ENCODE data around the gene PDE6D.

Gene PDE6D

DNA sequence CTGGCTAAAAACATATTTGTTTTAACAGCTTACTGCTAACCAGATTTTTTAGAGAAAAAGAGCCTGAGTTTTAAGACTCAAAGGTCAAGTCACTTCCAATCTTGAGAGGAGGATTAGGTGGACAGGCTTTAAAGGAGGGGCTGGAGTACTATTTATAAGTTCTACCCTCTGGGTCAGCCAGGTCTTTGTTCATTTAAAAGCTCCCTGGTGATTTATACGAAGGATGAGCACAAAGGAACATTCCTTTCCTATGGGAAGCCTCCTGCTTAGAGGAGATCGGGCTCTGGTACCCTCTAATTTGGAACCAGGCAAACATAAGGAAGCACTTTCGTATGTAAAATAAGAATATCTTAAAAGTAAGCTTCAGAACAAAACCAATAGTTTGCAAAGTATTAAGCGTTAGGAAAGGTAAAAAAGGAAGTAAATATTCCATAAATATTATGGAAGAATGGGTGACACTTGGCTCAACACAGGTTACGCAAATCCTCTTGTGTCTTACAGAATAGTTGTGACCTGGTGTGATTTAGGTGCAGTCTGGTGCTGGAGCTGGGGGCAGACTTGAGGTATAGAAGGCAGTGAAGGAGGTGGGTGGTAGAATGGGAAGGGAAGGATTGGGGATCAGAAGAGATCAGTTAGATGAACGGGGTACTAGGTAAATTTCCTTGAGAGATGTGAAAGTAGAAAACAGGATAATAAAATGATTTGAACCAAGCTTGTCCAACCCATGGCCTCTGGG is 35.6 kb downstream of the PDE6D start:
- no peak for DNase-seq
- Histone ChIP-seq H3K4me1 (ENCODE audit: control insufficient read depth, insufficient read depth, low read length, poor library complexity, severe bottlenecking) (no peaks in the 10 kb centered on the region), H3K9me3 (ENCODE audit: control insufficient read depth, low read length) (no peaks in the 10 kb centered on the region), H3K27me3 (replicated peaks; ENCODE audit: control insufficient read depth, insufficient read depth, low read length, poor library complexity, severe bottlenecking) (no peaks in the 10 kb centered on the region), H3K36me3 (ENCODE audit: control insufficient read depth, insufficient read depth, low read length) (no peaks in the 10 kb centered on the region), H3K27ac (ENCODE audit: insufficient read depth, low read length, poor library complexity, severe bottlenecking) (no peak overlapping the region), H3K4me3 (ENCODE audit: insufficient read depth, low read depth, low read length, poor library complexity, severe bottlenecking) (no peak overlapping the region)

DNA sequence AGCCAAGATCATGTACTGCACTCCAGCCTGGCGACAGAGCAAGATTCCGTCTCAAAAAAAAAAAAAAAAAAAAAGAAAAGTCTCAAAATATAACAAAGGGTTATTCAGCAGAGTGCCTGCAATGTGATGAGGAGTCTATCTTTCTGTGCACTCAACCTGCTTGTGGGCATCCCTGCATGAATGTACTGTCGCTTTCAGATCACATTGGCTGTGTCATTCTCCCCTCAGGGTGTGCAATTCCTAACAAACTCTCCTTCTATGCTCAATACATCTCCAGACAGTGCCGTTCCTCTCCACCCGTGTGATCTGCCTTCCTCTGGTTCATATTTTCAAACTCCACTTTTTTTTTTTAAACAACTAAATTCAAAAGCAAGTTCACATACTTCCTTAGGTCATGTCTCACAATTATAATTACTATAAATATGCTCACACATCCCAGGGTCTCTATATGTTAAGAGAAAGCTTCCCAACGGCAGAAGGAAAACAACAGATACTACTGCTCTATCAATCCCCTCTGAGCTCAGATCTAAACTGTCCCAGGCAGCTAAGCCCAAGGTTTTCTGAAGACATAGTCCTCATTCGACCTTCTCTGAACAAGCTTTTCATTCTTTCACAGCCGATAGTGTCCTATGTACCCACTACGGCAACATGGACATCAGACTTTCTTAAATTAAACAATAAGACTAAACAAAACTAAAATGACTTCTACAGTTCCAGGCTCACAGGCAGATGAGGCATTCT is 37.5 kb downstream of the PDE6D start:
- no peak for DNase-seq
- Histone ChIP-seq H3K27ac (ENCODE audit: insufficient read depth, low read length, poor library complexity, severe bottlenecking) (no peak overlapping the region), H3K4me3 (ENCODE audit: insufficient read depth, low read depth, low read length, poor library complexity, severe bottlenecking) (no peak overlapping the region), H3K36me3 (ENCODE audit: control insufficient read depth, insufficient read depth, low read length) (no peaks in the 10 kb centered on the region), H3K9me3 (ENCODE audit: control insufficient read depth, low read length) (no peaks in the 10 kb centered on the region), H3K4me1 (ENCODE audit: control insufficient read depth, insufficient read depth, low read length, poor library complexity, severe bottlenecking) (no peaks in the 10 kb centered on the region), H3K27me3 (replicated peaks; ENCODE audit: control insufficient read depth, insufficient read depth, low read length, poor library complexity, severe bottlenecking) (no peaks in the 10 kb centered on the region)

DNA sequence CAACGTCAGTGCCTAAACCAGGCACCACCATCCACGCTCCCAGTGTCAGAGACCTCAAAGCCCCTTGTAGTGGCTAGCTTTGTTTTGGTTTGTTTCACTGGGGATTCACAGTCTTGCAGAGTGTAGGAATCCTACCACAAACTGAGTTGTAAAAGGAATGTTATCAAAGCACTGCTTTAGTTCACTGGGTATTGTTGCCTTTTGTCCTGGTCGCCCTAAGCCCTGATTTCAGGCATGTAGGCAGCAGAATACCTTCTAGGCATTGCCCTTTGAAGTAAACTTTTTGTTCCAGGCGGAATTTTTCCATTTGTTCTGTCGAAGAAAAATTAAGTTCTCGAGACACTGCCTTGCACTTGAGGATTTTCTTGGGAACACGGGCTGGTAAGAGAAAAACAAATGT is 43.3 kb downstream of the PDE6D start:
- no peak for DNase-seq

DNA sequence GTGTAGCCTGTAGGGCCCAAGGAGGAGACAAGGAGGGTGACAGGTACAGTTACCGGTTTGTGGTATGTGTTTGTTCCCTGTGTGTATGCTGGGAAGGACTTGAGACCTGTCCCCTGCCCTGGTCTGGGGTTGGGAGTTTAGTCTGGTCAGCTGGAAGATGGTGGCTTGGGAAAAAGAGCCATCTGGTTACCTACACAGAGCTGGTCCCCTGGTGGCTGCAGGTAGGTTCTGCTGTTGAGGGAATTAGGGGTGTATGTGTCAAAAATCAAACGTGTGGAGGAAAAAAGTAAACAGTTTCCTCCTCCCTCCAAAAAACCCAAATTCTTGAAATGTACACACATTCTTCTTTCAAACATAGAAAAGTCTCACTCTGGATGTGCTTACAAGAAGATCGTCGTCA is 48.5 kb downstream of the PDE6D start:
- Histone ChIP-seq H3K4me1 (ENCODE audit: control insufficient read depth, insufficient read depth, low read length, poor library complexity, severe bottlenecking) (no peaks in the 10 kb centered on the region), H3K4me3 (ENCODE audit: insufficient read depth, low read depth, low read length, poor library complexity, severe bottlenecking) (no peak overlapping the region), H3K36me3 (ENCODE audit: control insufficient read depth, insufficient read depth, low read length) (peaks cover 23% of the 10 kb centered on the region), H3K9me3 (ENCODE audit: control insufficient read depth, low read length) (no peaks in the 10 kb centered on the region), H3K27me3 (replicated peaks; ENCODE audit: control insufficient read depth, insufficient read depth, low read length, poor library complexity, severe bottlenecking) (no peaks in the 10 kb centered on the region), H3K27ac (ENCODE audit: insufficient read depth, low read length, poor library complexity, severe bottlenecking) (no peak overlapping the region)
- DNase-seq = no peak

More for the DNA sequence above, 43.3 kb downstream of the PDE6D start:
- Histone ChIP-seq H3K27me3 (replicated peaks; ENCODE audit: control insufficient read depth, insufficient read depth, low read length, poor library complexity, severe bottlenecking) (no peaks in the 10 kb centered on the region), H3K36me3 (ENCODE audit: control insufficient read depth, insufficient read depth, low read length) (peaks cover 18% of the 10 kb centered on the region), H3K9me3 (ENCODE audit: control insufficient read depth, low read length) (no peaks in the 10 kb centered on the region), H3K4me1 (ENCODE audit: control insufficient read depth, insufficient read depth, low read length, poor library complexity, severe bottlenecking) (no peaks in the 10 kb centered on the region), H3K4me3 (ENCODE audit: insufficient read depth, low read depth, low read length, poor library complexity, severe bottlenecking) (no peak overlapping the region), H3K27ac (ENCODE audit: insufficient read depth, low read length, poor library complexity, severe bottlenecking) (no peak overlapping the region)

DNA sequence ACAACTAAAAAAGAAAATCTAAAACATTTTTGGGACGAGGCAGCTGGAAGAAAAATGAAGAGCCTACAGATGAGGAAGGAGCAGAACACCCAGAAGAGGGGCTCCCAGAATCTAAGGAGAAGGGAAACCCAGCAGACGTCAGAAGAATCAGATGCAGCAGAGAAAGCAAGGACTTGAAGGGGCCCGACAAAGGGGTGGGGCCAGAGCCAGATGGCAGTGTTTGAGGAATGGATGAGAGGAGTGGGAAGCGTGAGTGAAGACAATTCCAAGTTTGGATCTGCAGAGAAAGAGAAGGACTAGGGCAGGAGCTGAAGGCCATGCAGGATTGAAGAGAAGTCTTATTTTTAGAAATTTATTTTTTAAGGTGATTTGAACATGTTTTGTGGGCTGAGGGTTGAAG is 53.5 kb downstream of the PDE6D start:
- Histone ChIP-seq H3K27ac (ENCODE audit: insufficient read depth, low read length, poor library complexity, severe bottlenecking) (no peak overlapping the region), H3K4me3 (ENCODE audit: insufficient read depth, low read depth, low read length, poor library complexity, severe bottlenecking) (no peak overlapping the region), H3K27me3 (replicated peaks; ENCODE audit: control insufficient read depth, insufficient read depth, low read length, poor library complexity, severe bottlenecking) (no peaks in the 10 kb centered on the region), H3K4me1 (ENCODE audit: control insufficient read depth, insufficient read depth, low read length, poor library complexity, severe bottlenecking) (no peaks in the 10 kb centered on the region), H3K9me3 (ENCODE audit: control insufficient read depth, low read length) (no peaks in the 10 kb centered on the region), H3K36me3 (ENCODE audit: control insufficient read depth, insufficient read depth, low read length) (peaks cover 6% of the 10 kb centered on the region)
- no peak for DNase-seq

DNA sequence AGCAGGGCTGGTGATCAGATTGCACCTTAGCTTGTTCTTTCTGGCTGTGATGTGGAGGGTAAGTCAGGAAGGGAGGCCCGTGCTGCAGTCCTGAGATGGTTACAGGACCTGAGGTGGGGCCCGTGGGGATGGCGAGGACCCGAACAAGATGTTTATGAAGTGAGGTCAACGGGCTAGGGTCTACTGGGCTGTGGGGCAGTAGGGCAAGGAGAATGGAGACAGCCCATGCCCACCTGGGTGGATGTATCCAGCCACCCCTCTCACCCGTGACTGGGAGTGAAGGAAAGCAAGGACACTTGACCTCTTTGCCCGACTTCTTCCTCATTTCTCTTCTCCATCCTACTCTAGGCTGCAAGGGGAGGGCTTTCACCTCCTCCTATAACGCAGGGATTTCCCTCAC is 54.8 kb downstream of the PDE6D start:
- Histone ChIP-seq H3K9me3 (ENCODE audit: control insufficient read depth, low read length) (no peaks in the 10 kb centered on the region), H3K27ac (ENCODE audit: insufficient read depth, low read length, poor library complexity, severe bottlenecking) (no peak overlapping the region), H3K4me3 (ENCODE audit: insufficient read depth, low read depth, low read length, poor library complexity, severe bottlenecking) (no peak overlapping the region), H3K36me3 (ENCODE audit: control insufficient read depth, insufficient read depth, low read length) (no peaks in the 10 kb centered on the region), H3K4me1 (ENCODE audit: control insufficient read depth, insufficient read depth, low read length, poor library complexity, severe bottlenecking) (no peaks in the 10 kb centered on the region), H3K27me3 (replicated peaks; ENCODE audit: control insufficient read depth, insufficient read depth, low read length, poor library complexity, severe bottlenecking) (no peaks in the 10 kb centered on the region)
- DNase-seq = no peak

DNA sequence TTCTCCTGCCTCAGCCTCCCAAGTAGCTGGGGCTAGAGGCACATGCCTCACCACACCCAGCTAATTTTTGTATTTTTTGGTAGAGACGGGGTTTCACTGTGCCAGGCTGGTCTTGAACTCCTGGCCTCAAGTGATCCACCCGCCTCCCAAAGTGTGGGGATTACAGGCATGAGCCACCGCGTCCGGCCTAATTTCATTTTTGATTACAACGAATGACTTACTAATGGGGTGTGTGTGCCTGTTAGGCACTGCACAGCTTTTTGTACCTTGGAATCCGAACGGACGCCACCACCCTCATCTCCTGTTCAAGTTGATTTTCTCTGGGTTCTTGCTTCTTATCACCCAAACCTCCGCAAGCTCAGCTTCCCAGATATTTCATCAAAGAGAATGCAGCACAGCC is 55.6 kb downstream of the PDE6D start:
- no peak overlapping the region for H3K27ac ChIP-seq (ENCODE audit: insufficient read depth, low read length, poor library complexity, severe bottlenecking)
- no peaks in the 10 kb centered on the region for H3K9me3 ChIP-seq (ENCODE audit: control insufficient read depth, low read length)
- no peaks in the 10 kb centered on the region for H3K27me3 ChIP-seq (replicated peaks; ENCODE audit: control insufficient read depth, insufficient read depth, low read length, poor library complexity, severe bottlenecking)
- H3K36me3 ChIP-seq (ENCODE audit: control insufficient read depth, insufficient read depth, low read length) = no peaks in the 10 kb centered on the region
- no peak for DNase-seq
- H3K4me3 ChIP-seq (ENCODE audit: insufficient read depth, low read depth, low read length, poor library complexity, severe bottlenecking) = no peak overlapping the region
- H3K4me1 ChIP-seq (ENCODE audit: control insufficient read depth, insufficient read depth, low read length, poor library complexity, severe bottlenecking) = no peaks in the 10 kb centered on the region

DNA sequence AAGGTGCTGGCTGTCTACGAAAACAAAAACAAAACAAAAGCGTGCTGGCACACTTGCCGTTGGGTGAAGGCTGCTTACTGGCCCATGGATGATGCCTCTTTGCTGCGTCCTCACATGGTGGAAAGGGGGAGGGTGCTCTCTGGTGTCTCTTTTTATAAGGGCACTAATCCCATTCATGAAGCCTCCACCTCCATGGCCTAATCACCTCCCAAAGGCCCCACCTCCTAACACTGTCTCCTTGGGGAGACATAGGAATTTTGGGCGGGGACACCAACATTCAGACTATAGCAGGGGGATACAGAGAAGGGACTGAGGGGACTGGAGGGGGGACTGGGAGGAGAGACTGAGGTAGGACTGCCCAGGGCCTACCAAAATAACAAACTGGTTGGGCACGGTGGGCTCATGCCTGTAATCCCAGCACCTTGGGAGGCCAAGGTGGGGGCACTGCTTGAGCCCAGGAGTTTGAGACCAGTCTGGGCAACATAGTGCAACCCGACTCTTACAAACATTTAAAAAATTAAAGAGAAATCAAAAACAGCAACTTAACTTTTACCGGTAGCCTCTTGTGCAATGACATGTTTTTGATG is 58.3 kb downstream of the PDE6D start:
- no peak overlapping the region for H3K27ac ChIP-seq (ENCODE audit: insufficient read depth, low read length, poor library complexity, severe bottlenecking)
- DNase-seq = no peak

DNA sequence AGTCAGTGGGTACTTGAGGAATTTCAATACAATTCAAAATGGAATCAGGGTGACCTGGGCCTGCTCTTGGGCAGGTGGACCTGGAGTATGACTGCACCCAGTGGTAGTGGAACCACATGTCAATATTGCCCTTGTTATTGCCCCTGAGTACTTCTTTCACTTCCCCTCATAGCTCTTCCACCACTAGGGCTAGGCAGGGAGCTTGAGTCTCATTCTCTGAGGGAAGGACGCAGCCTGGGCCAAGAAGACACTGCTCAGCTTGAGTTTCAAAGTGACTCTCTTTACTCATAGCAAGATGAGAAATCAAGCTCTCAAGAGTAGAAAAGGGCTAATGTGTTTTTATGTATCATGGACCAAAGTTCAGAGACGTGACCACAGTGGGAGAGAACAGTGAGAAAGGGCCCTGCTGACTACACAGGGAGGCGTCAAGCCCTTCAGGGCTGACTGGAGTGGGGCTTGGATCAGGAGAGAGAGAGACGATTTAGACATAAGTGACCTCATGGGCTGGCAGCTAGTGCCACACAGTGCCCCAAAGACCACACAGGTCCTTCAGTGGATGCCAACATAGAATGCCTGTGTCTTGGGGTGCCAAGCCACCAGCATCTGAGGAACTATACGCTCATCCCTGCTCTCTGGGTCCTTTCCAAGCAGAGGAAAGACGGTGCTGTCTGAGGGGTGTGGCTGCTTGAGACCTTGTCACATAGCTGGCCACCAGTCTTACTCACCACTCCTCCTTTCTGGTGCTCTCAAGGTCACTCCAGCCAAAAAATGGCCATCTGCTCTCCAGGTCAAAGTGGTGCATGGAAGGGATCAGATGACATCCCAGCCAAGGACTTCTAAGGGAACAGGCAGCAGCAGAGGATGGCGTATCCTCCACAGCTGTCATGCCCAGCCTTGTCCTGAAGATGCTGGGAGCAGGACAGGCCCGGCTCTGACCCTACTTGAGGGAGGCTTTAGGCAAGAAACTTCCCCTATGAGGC is 59.8 kb downstream of the PDE6D start:
- H3K4me3 ChIP-seq (ENCODE audit: insufficient read depth, low read depth, low read length, poor library complexity, severe bottlenecking) = no peak overlapping the region
- no peaks in the 10 kb centered on the region for H3K9me3 ChIP-seq (ENCODE audit: control insufficient read depth, low read length)
- no peaks in the 10 kb centered on the region for H3K36me3 ChIP-seq (ENCODE audit: control insufficient read depth, insufficient read depth, low read length)
- no peaks in the 10 kb centered on the region for H3K4me1 ChIP-seq (ENCODE audit: control insufficient read depth, insufficient read depth, low read length, poor library complexity, severe bottlenecking)
- H3K27ac ChIP-seq (ENCODE audit: insufficient read depth, low read length, poor library complexity, severe bottlenecking) = no peak overlapping the region
- DNase-seq = no peak
- H3K27me3 ChIP-seq (replicated peaks; ENCODE audit: control insufficient read depth, insufficient read depth, low read length, poor library complexity, severe bottlenecking) = no peaks in the 10 kb centered on the region

More for the DNA sequence above, 58.3 kb downstream of the PDE6D start:
- Histone ChIP-seq H3K27me3 (replicated peaks; ENCODE audit: control insufficient read depth, insufficient read depth, low read length, poor library complexity, severe bottlenecking) (no peaks in the 10 kb centered on the region), H3K9me3 (ENCODE audit: control insufficient read depth, low read length) (no peaks in the 10 kb centered on the region), H3K4me1 (ENCODE audit: control insufficient read depth, insufficient read depth, low read length, poor library complexity, severe bottlenecking) (no peaks in the 10 kb centered on the region), H3K4me3 (ENCODE audit: insufficient read depth, low read depth, low read length, poor library complexity, severe bottlenecking) (no peak overlapping the region), H3K36me3 (ENCODE audit: control insufficient read depth, insufficient read depth, low read length) (no peaks in the 10 kb centered on the region)

Data from effector memory CD4-positive, alpha-beta T cell (primary cell).